Prostate gland (tissue), 2 donors: ENCODE results near the gene TRIM39.

Experiments used
- POLR2A ChIP-seq: fragments of 450-650 bp; IDR thresholded peaks from one replicate; pipeline ENCODE4 v1.6.1; 2016; ENCODE audit warnings: antibody characterized with exemption, mild to moderate bottlenecking
- TF ChIP-seq, protein P1 (sequence below), 4 experiments: fragments of 200-600 bp in 2 of 4; fragments of 450-650 bp in 2 of 4; sonication (generic) in 2 of 4; IDR thresholded peaks; 1 replicate in 3 of 4; 2 replicates in 1 of 4; pipeline ENCODE4 v1.5.1; 2016 to 2019; ENCODE audit warnings: antibody characterized with exemption in 4 of 4, mild to moderate bottlenecking in 2 of 4, moderate library complexity in 2 of 4

DNA sequence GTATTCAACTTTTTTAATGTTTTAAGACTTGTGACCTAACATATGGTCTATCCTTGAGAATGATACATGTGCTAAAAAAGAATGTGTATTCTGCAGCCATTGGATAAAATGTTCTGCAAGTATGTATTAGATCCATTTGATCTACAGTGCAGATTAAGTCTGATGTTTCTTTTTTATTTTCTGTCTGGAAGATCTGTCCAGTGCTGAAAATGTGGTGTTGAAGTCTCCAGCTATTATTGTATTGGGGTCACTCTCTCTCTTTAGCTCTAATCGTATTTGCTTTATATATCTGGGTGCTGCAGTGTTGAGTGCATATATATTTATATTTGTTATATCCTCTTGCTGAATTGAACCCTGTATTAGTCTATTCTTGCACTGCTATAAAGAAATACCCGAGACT lies 44.2 kb upstream of the TRIM39 start:
- TF ChIP-seq, protein P1, sequence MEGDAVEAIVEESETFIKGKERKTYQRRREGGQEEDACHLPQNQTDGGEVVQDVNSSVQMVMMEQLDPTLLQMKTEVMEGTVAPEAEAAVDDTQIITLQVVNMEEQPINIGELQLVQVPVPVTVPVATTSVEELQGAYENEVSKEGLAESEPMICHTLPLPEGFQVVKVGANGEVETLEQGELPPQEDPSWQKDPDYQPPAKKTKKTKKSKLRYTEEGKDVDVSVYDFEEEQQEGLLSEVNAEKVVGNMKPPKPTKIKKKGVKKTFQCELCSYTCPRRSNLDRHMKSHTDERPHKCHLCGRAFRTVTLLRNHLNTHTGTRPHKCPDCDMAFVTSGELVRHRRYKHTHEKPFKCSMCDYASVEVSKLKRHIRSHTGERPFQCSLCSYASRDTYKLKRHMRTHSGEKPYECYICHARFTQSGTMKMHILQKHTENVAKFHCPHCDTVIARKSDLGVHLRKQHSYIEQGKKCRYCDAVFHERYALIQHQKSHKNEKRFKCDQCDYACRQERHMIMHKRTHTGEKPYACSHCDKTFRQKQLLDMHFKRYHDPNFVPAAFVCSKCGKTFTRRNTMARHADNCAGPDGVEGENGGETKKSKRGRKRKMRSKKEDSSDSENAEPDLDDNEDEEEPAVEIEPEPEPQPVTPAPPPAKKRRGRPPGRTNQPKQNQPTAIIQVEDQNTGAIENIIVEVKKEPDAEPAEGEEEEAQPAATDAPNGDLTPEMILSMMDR (IDR thresholded peaks at IDR 0.05) = no peak
- no peak for TF ChIP-seq POLR2A
